ENCODE data around the gene NDN.
"Not testable (repeated sequence)": the region's sequence is repeated elsewhere in the genome, so short reads cannot be mapped to it uniquely, and the experiment has no call there.

DNA sequence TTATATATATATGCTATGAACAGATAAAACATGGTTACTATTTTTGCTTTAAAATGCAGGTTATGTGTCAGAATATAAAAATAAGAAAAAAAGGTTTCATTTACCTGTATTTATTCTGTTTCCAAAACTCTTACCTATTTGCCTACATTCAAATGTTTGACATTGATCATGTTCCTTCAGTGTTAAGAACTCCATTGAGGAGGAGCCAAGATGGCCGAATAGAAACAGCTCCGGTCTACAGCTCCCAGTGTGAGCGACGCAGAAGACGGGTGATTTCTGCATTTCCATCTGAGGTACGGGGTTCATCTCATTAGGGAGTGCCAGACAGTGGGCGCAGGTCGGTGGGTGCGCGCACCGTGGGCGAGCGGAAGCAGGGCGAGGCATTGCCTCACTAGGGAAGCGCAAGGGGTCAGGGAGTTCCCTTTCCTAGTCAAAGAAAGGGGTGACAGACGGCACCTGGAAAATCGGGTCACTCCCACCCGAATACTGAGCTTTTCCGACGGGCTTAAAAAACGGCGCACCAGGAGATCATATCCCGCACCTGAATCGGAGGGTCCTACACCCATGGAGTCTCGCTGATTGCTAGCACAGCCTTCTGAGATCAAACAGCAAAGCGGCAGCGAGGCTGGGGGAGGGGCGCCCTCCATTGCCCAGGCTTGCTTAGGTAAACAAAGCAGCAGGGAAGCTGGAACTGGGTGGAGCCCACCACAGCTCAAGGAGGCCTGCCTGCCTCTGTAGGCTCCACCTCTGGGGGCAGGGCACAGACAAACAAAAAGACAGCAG lies 27.0 kb upstream of the NDN start:
- TF ChIP-seq, protein P1, sequence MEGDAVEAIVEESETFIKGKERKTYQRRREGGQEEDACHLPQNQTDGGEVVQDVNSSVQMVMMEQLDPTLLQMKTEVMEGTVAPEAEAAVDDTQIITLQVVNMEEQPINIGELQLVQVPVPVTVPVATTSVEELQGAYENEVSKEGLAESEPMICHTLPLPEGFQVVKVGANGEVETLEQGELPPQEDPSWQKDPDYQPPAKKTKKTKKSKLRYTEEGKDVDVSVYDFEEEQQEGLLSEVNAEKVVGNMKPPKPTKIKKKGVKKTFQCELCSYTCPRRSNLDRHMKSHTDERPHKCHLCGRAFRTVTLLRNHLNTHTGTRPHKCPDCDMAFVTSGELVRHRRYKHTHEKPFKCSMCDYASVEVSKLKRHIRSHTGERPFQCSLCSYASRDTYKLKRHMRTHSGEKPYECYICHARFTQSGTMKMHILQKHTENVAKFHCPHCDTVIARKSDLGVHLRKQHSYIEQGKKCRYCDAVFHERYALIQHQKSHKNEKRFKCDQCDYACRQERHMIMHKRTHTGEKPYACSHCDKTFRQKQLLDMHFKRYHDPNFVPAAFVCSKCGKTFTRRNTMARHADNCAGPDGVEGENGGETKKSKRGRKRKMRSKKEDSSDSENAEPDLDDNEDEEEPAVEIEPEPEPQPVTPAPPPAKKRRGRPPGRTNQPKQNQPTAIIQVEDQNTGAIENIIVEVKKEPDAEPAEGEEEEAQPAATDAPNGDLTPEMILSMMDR (IDR thresholded peaks at IDR 0.05; ENCODE audit: poor library complexity) = not testable (repeated sequence)
- not testable (repeated sequence) for TF ChIP-seq EZH2 (IDR thresholded peaks at IDR 0.05; ENCODE audit: borderline replicate concordance)
